MCF 10A (cell line): ENCODE measurements around the gene MRC1. TPM values are rescaled to one million over a fixed set of nuclear protein-coding genes. Genes with fewer than 3 reads are reported as not detected.

Experiments used
- BruUV-seq: library from RNA; stranded (reverse); fragments of 400-500 nt; replicated peaks from 2 replicates; lab custom pipeline; 2021; lab: Mats Ljungman, UMichigan
- CTCF ChIA-PET: fragments of 300-600 bp; sonication (Branson Sonifier 250); formaldehyde crosslinking; extraction: SDS; loops from one replicate; lab custom pipeline; 2021; ENCODE audit warnings: antibody characterized with exemption, inconsistent platforms; lab: Yijun Ruan, JAX
- POLR2A ChIA-PET: fragments of 300-600, 350-650 bp; sonication (Branson Sonifier 250); formaldehyde crosslinking; extraction: SDS; loops from one replicate; lab custom pipeline; 2020; ENCODE audit warnings: antibody characterized with exemption, inconsistent platforms; lab: Yijun Ruan, JAX
- DNase-seq: peaks from one replicate; pipeline ENCODE4 v3.0.0-alpha.2; 2018; ENCODE audit not compliant: unreplicated experiment
- H3K27ac Mint-ChIP-seq: one replicate; pipeline ENCODE4 v1.8.0; 2022; ENCODE audit warnings: mild to moderate bottlenecking, low read depth, mixed read lengths; ENCODE audit not compliant: unreplicated experiment
- H3K27me3 Mint-ChIP-seq: one replicate; pipeline ENCODE4 v1.8.0; 2022; ENCODE audit warnings: mixed read lengths; ENCODE audit not compliant: insufficient read depth, unreplicated experiment
- H3K36me3 Mint-ChIP-seq: one replicate; pipeline ENCODE4 v1.8.0; 2022; ENCODE audit warnings: mild to moderate bottlenecking, moderate library complexity, mixed read lengths; ENCODE audit not compliant: insufficient read depth, unreplicated experiment
- H3K4me1 Mint-ChIP-seq: one replicate; pipeline ENCODE4 v1.8.0; 2022; ENCODE audit warnings: mixed read lengths; ENCODE audit not compliant: insufficient read depth, unreplicated experiment
- H3K4me3 Mint-ChIP-seq: one replicate; pipeline ENCODE4 v1.8.0; 2022; ENCODE audit warnings: mild to moderate bottlenecking, moderate library complexity, mixed read lengths; ENCODE audit not compliant: unreplicated experiment
- H3K9me3 Mint-ChIP-seq: one replicate; pipeline ENCODE4 v1.8.0; 2022; ENCODE audit warnings: mixed read lengths; ENCODE audit not compliant: unreplicated experiment
- CTCF ChIP-seq: fragments of 200-600 bp; IDR thresholded peaks from one replicate; pipeline ENCODE4 v1.8.0; 2022; ENCODE audit warnings: antibody characterized with exemption, mild to moderate bottlenecking; ENCODE audit not compliant: unreplicated experiment
- intact Hi-C: fragments of 100-400 bp; cut with micrococcal nuclease; formaldehyde crosslinking; loops from 2 replicates; pipeline ENCODE4 v1.14.1; 2022
- total RNA-seq: library from RNA; stranded (reverse); gene quantifications from 2 replicates; pipeline ENCODE4 v1.2.3, GENCODE V29; 2022

The MRC1 gene
- total RNA-seq, 1 experiment from 2014 or later: not detected

GRCh38 chr10:17817316-17817715, 8.2 kb downstream of the MRC1 start:
- BruUV-seq: no TSS peak

GRCh38 chr10:17817790-17818189, 8.6 kb downstream of the MRC1 start:
- no peak overlapping the region for H3K27ac Mint-ChIP-seq
- H3K4me1 Mint-ChIP-seq: no peaks in the 10 kb centered on the region
- POLR2A ChIA-PET: no interaction called here
- no peak overlapping the region for H3K4me3 Mint-ChIP-seq
- no peaks in the 10 kb centered on the region for H3K9me3 Mint-ChIP-seq
- no peaks in the 10 kb centered on the region for H3K27me3 Mint-ChIP-seq
- intact Hi-C loops: no loop called here
- BruUV-seq: no TSS peak
- DNase-seq: no peak
- no peaks in the 10 kb centered on the region for H3K36me3 Mint-ChIP-seq
- no peak for TF ChIP-seq CTCF
- CTCF ChIA-PET: interaction anchor here (0.7 to 1.0 kb wide), 2 partner anchors 9 to 13 kb away, joined by 3 read pairs; partner anchors contain the start of gene MRC1

More at GRCh38 chr10:17817316-17817715, 8.2 kb downstream of the MRC1 start:
- no peak for DNase-seq
- Mint-ChIP-seq H3K27me3 (no peaks in the 10 kb centered on the region), H3K4me1 (no peaks in the 10 kb centered on the region), H3K27ac (no peak overlapping the region), H3K36me3 (no peaks in the 10 kb centered on the region), H3K4me3 (no peak overlapping the region), H3K9me3 (no peaks in the 10 kb centered on the region)
- ChIA-PET CTCF (interaction anchor here (1.0 kb wide), 1 partner anchor 9 kb away, joined by 3 read pairs; the partner anchor contains the start of gene MRC1), POLR2A (no interaction called here)
- intact Hi-C loops: no loop called here
- TF ChIP-seq CTCF: no peak

- no TSS peak for BruUV-seq
- H3K27ac Mint-ChIP-seq: no peak overlapping the region
- no peaks in the 10 kb centered on the region for H3K9me3 Mint-ChIP-seq
- TF ChIP-seq CTCF: no peak
- intact Hi-C loops: no loop called here
- CTCF ChIA-PET: interaction anchor here (0.6 to 0.9 kb wide), 2 partner anchors 394 to 397 kb away, joined by 3 read pairs; no protein-coding TSS in a partner anchor
- H3K36me3 Mint-ChIP-seq: no peaks in the 10 kb centered on the region
- POLR2A ChIA-PET: no interaction called here
- H3K4me1 Mint-ChIP-seq: no peaks in the 10 kb centered on the region
- H3K27me3 Mint-ChIP-seq: peaks cover 11% of the 10 kb centered on the region
- no peak overlapping the region for H3K4me3 Mint-ChIP-seq
- no peak for DNase-seq
Observed at GRCh38 chr10:17819836-17820235, 10.7 kb downstream of the MRC1 start.

GRCh38 chr10:17820943-17821342, 11.8 kb downstream of the MRC1 start:
- H3K36me3 Mint-ChIP-seq: no peaks in the 10 kb centered on the region
- H3K27ac Mint-ChIP-seq: no peak overlapping the region
- CTCF ChIA-PET: interaction anchor here (0.6 to 1.1 kb wide), 4 partner anchors 12 to 82 kb away, joined by 3 to 8 read pairs (median 4); no protein-coding TSS in a partner anchor
- H3K4me1 Mint-ChIP-seq: no peaks in the 10 kb centered on the region
- peaks cover 17% of the 10 kb centered on the region for H3K27me3 Mint-ChIP-seq
- no peak overlapping the region for H3K4me3 Mint-ChIP-seq
- H3K9me3 Mint-ChIP-seq: no peaks in the 10 kb centered on the region
- TF ChIP-seq CTCF: no peak
- no peak for DNase-seq
- POLR2A ChIA-PET: interaction anchor here (0.7 kb wide), 1 partner anchor 21 kb away, joined by 3 read pairs; no protein-coding TSS in a partner anchor
- BruUV-seq: no TSS peak
- intact Hi-C loops: no loop called here
